GM21619 (cell line): ENCODE measurements around the gene UCHL5.
A peak's percentile ranks its signal among the peaks of the same experiment; 100 is the strongest.
"Not testable (repeated sequence)": the region's sequence is repeated elsewhere in the genome, so short reads cannot be mapped to it uniquely, and the experiment has no call there.

ENCODE experiments used
- ATAC-seq: cut with Tn5 transposase; IDR thresholded peaks from one replicate; pipeline ENCODE4 v1.9.1; 2021; ENCODE audit not compliant: unreplicated experiment

The UCHL5 gene

DNA sequence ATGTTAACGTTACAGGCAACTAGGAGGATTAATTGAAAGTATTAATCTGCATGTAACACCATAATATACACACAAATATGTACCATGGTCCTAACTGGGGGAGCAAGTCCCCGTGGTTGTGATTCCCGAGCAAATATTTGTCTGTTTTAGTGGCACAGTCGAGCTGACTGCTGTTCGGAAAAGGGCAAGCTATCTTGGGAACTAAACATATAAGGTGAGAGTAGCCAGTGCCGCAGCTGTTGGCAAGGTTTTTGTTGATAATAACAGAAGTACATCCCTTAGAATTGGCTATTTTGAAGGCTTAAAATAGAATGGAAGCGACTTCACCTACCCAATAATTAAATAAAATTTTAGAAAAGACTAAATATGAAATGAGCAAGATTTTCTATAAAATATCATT is 45.5 kb downstream of the UCHL5 start:
- ATAC-seq, result no peak

DNA sequence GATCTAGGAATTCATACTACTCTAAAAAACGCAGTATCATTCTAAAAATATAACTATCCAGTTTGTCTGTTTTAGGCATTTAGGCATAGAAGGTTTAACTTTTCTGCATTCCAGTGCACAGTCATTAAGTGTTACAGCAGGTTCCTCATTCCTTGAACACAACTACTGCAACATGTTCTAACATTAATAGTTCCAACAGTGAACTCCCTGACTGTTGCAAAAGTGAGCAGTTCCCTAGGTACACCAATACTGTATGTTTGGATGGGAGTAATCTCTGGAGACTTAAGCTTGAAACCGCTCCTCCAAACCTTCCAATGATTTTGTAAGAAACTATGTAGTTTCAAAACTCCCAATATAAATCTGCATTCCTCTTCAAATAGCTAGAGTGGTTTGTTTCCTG is 46.2 kb downstream of the UCHL5 start:
- ATAC-seq, result no peak

DNA sequence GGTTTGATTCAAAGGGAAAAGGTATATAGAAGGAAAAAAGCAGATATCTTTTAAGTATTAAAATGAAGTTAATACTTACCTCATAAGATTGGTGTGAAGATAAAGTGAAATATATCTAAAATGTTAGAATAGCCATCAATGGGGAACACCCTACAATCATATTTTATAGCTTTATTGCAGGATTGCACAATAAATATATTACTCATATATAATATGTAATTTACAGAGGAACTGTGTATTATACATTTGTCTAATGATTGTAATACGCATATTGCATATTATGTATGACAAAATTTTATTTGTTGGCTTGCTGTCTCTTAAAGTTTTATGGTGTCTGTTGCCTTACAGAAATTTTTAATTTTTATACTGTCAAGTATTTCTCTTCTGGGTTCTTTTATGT is 47.8 kb downstream of the UCHL5 start:
- ATAC-seq, result no peak

DNA sequence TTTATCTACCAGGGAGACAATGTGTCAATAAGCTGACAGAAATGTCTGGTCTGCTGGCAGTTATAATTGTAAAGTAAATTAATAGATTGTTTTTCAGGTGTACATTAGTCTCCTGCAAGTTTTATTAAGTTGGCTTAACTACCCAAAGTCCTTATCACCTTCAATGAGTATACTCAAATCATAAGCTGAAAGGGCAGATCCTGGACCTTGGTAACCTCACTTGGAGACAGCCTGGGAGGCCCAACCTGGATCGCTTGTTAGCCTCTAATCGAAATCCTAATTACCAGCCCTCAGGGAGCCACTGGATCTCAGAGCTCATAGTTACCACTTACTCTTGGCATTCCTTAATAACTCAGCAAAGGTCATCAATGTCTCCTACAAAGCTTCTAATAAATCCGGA is 49.7 kb downstream of the UCHL5 start:
- ATAC-seq, result no peak

DNA sequence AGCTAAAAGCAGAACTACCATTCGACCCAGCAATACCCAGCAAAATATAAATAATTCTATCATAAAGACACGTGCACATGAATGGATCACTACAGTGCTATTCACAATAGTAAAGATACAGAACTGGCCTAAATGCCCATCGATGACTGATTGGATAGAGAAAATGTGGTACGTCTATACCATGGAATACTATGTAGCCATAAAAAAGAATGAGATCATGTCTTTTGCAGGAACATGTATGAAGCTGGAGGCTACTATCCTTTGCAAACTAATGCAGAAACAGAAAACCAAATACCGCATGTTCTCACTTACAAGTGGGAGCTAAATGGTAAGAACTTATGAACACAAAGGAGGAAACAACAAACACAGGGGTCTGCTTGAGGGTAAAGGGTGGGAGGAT is 53.4 kb downstream of the UCHL5 start:
- no peak for ATAC-seq

DNA sequence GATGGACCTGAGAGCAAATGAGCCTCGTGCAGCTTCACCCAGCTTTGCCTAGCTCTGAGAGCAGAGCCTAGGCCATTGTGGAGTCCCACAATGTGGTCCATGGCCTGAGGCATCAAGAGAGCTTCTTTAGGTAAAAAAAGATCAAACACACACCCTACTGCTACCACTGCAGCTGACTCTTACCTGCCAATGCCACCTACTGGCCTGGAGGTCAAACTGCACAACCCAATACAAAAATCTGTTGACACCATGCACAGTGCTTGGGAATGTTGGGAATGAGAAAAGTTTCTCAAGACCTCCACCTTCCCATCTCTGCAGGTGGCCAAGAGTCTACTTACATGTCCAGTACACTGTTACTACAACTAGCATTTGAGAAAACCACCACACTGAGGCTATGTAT is 60.6 kb downstream of the UCHL5 start:
- no peak for ATAC-seq

DNA sequence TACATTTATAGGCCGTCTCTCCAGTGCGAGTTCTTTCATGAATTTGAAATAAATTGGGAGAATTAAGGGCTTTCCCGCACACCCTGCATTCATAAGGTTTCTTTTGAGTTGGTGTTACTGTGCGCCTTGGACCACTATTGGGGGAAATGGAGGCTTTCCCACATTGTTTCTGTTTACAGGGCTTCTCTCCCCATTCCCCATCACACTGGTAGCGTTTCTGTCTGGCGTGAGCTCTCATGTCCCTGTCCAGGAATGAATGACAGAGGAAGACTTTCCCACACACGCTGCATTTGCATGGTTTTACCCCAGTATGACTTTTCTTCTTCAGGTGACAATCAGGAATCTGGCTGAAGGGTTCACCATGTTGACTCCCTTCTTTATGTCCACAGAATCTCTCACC is 65.0 kb downstream of the UCHL5 start:
- ATAC-seq, result no peak

DNA sequence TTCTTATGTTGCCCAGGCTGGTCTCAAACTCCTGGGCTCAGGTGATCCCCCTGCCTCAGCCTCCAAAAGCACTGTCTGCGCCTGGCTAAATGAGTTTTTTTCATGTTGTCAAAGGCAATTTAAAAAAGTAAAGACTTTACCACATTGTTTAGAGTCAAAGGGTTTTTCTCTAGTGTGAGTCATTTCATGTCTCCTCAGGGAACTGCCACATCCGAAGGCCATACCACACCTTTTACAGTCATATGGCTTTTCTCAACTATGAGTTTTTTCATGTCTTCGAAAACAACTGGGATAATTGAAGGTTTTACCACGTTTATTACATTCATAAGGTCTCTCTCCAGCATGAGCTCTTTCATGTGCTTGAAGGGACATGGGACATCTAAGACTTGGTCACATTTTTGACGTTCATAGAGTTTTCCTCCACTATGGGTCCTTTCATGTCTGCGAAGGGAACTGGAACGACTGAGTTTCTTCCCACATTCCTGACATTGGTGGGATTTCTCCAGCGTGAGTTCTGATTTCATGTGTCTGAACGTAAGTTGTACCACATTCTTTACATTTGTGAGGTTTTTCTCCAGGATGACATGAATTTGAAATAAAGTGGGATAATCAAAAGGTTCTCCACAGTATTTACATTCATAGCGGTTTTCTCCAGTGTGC is 65.6 kb downstream of the UCHL5 start:
- no peak for ATAC-seq

DNA sequence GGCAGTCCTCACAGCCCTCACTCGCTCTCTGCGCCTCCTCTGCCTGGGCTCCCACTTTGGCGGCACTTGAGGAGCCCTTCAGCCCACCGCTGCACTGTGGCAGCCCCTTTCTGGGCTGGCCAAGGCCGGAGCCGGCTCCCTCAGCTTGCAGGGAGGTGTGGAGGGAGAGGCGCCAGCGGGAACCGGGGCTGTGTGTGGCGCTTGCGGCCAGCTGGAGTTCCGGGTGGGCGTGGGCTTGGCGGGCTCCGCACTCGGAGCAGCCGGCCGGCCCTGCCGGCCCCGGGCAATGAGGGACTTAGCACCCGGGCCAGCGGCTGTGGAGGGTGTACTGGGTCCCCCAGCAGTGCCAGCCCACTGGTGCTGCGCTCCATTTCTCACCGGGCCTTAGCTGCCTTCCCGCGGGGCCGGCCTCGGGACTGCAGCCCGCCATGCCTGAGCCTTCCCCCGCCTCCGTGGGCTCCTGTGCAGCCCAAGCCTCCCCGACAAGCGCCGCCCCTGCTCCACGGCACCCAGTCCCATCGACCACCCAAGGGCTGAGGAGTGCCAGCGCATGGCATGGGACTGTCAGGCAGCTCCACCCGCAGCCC is 72.3 kb downstream of the UCHL5 start:
- ATAC-seq, result not testable (repeated sequence)

DNA sequence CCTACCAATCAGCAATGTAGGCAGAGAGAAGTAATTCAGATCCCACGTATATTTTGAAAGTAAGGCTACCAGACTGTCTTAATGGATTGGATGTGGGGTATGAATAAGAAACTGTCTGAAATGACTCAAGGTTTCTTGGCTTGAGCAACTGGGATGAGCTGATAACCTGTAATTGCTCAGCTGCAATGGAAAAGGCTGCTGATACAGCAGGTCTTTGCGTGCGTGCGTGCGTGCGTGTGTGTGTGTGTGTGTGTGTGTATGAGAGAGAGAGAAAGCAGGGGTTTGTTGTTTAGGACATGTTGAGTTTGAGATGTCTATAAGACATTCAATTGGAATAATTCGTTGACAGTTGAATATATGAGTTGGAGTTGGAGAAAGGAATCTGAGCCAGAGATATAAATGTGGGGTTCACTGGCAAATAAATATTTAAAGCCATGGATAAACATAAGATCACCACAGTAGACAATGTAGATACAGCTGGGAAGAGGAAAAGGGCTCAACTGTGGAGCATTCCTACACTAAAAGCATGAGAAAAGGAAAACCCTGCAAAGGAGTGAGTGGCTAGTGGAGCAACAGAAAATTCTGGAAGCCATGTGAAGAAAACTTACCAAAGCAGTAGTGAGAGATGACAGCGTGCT is 72.9 kb downstream of the UCHL5 start:
- ATAC-seq, result no peak

DNA sequence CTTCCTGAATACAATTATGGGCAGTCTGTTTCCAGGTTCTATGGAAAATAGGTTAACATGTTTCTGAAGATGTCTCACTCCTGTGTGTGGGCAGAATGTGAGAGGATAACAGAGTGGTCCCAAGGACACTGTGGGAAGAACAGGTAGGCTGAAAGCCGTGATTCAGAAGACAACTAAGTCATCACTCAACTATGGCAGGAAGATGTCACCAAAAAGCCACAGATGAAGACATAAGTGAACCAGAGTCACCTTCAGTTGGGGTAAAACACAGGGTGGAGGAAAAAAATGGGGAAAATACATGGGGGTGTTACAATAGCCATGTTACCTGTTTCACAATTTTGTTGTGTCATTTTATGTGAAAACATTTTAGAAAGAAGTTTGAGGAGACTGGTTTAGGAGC is 75.1 kb downstream of the UCHL5 start:
- ATAC-seq, result no peak

DNA sequence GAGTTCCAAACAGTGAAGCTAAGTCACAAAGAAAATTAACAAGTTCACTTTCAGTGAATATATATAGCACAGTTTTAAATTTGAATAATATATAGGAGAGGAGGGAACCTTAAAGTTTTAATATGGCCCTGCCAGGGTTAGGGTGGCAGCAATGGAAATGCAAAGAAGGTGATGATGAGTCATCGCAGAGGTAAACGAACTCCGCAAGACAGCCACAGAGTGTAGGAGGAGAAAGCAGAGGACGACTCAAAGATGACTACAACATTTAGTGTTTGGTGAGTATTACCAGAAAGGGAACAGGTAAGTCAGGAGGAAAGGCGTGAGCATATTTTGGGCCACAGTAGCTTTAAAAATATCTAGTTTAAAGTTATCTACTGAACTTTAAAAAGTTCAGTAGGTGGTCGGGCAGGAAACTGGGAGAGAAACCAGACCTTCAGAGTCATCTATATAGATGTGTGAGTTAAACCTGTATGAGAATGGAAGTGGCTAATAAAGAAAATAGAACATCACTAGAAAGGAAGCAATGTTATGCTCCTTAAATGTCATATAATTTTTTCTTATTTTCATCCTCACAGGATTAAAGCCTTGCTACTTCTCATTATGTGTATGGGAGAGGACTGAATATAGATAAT is 75.7 kb downstream of the UCHL5 start:
- ATAC-seq, result peak; percentile 85

DNA sequence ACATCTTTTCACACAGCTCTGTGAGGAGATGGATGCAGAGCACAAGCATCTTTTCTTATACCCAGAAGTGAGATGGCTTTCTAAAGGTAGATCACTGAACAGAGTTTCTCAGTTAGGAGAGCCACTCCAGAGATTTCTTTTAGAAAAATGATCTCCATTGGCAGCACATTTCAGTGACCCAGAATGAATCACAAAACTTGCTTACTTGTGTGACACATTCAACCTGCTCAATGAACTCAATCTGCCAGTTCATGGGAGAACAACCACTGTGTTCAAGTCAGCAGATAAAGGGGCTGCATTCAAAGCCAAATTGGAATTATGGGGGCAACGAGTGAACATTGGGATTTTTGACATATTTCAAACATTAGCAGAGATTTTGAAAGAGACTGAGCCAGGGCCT is 78.3 kb downstream of the UCHL5 start:
- ATAC-seq, result no peak

DNA sequence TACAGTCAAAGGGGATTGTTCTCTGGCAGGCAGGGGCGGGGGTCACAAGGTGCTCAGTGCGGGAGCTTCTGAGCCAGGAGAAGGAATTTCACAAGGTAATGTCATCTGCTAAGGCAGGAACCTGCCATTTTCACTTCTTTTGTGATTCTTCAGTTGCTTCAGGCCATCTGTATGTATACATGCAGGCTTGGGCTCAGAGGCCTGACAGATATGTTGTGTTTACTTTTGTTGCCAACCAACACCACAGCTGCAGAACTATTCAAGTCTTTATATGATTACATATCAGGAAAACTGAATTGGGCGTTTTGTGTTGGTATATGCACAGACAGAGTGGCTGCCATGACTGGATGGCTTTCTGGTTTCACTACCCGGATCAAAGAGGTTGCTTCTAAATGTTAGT is 78.8 kb downstream of the UCHL5 start:
- not testable (repeated sequence) for ATAC-seq

DNA sequence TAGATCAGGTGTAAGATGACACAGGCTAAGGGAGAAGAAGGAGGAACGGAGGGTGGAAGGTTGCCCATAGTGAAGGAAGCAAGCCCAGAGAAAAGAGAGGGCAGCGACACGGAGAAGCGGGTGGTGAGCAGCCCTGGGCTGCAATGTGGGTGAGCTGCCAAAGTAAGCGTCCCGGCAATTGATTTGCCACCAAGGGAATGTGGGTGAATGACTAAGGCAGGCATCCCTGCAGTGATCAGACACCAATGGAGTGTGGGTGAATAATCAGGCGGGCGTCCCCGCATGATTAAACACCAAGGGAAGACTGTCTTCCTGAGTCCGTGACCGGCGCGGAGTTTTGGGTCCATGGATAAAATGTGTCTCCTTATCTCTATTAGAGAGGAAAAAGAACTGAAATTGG is 79.6 kb downstream of the UCHL5 start:
- ATAC-seq, result no peak

DNA sequence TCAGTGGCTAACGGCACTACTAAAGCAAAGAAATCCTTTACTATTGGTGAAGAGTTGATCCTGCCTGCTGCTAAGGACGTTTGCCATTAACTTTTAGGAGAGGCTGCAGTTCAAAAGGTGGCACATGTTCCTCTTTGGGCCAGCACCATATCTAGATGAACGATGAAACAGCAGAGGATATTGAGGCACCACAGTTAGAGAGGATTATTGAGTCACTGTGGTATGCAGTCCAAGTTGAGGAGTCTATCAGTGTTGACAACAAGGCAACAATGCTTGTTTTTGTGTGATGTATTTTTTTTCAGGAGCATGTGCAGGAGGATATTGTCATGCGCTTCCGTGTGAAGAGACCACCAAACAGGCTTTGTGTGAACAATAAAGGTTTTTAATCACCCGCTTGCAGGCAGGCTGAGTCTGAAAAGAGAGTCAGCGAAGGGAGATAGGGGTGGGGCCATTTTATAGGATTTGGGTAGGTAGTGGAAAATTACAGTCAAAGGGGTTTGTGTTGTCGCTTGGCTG is 80.9 kb downstream of the UCHL5 start:
- ATAC-seq, result no peak

DNA sequence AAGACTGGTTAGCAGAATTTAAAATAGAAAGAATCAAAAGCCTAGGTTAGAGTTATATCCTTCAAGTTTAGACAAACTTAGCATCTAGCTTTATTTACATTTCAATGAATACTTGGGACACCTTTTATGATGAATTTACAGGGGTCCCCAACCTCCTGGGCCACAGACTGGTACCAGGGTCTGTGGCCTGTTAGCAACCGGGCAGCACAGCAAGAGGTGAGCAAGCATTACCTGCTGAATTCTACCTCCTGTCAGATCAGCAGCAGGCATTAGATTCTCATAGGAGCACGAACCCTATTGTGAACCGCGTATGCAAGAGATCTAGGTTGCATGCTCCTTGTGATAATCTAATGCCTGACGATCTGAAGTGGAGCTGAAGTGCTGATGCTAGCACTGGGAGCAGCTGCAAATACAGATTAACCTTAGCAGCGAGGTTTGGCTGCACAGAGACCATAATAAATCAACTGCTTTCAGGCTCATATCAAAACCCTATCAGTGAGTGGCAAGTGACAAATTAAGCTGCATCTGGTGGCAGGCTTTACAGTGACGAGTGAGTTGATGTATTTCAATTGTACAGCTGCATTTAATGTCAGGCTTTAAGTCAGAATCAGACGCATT is 82.0 kb downstream of the UCHL5 start:
- ATAC-seq, result no peak

DNA sequence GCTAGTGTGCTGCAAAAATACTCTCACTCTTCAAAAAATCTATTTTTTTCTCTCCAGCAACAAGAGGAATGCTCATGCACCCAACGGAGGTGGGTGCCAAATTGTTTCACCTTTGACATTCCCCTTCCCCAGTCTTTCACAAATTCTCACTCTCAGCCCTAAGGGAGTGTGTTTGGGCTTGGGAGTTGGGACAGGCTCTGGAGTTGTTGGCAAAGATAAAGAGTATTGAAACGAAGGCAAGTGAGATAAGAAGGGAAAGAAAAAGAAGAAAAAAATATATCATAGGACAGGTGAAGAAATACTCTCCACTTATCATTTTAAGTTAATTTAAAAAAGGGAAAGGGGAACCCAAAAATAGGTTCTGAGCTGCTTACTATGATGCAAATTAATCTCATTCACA is 82.6 kb downstream of the UCHL5 start:
- ATAC-seq, result no peak

DNA sequence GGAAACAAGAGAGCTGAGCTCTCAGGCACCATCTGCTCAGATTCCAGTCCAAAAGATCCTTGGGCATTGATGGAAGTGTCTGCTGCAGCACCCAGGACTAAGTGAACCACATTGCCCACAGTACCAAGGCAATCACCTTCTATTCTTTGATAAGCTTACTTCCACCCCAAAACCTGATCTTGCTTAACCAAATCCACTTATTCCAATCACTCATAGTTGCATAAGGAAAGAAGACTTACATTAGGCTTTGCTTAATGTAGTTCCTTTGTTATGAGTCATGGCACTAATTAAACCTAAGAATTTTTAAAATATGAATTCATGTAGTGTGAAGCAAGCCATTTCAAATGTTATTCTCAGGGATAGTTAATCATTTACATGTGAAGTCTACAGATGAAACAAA is 84.5 kb downstream of the UCHL5 start:
- no peak for ATAC-seq

DNA sequence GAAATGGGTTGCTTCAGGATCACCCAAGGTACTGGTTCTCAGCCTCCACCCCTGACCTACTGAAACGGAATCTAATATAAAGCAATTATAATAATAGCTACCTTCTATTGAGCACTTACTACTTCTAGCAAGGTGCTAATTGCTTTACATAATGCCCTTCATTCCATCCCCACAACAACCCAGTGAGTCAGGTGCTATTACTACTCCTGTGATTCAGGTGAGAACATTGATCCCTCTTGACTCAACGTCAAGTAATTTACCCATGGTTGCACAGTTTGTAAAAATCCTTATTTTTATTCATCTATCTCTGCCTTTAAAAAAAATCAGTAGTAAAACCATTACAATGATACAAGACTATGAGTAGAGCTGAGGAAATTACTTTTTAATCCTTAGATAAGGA is 85.2 kb downstream of the UCHL5 start:
- no peak for ATAC-seq

DNA sequence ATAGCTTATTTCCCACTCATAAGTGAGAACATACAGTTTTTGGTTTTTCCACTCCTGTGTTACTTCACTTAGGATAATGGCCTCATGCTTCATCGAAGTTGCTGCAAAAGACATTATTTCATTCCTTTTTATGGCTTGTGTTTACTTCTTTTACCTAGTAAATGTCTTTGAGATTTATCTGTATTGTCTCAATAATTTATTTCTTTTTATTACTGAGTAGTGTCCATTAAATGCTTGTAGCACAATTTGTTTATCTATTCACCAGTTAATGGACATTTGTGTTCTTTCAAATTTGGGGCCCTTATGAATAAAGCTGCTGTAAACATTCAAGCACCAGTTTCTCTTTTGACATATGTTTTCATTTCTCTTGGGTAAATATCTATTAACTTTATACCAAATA is 86.0 kb downstream of the UCHL5 start:
- no peak for ATAC-seq

DNA sequence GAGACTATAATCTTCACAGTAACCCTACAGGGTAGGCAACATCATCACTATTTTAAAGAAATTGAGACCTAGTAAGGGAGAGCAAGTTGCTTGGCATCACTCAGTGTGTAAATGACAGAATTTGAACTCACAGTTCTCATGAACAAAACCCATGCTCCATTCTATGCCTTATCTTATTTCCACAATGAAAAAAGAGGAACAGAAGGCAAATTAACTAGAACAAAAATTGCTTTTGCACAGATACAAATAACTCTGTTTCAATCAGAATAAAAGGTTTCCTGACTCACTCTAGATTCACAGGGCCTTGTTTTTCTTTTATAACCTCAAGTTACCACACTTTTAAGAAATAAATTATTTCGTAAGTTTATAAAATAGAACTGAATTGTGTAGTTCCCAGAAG is 90.1 kb downstream of the UCHL5 start:
- no peak for ATAC-seq
